Measurements from ENCODE around the gene PLOD3. TPM values are rescaled to one million over a fixed set of nuclear protein-coding genes. Genes with fewer than 3 reads are reported as not detected.

Gene PLOD3
- total and polyA plus RNA-seq, 2 of the 8 experiments (the other 6 are each of a cell fraction or from before 2014, with no cell fraction given), result 28.4 to 47.2 TPM

DNA sequence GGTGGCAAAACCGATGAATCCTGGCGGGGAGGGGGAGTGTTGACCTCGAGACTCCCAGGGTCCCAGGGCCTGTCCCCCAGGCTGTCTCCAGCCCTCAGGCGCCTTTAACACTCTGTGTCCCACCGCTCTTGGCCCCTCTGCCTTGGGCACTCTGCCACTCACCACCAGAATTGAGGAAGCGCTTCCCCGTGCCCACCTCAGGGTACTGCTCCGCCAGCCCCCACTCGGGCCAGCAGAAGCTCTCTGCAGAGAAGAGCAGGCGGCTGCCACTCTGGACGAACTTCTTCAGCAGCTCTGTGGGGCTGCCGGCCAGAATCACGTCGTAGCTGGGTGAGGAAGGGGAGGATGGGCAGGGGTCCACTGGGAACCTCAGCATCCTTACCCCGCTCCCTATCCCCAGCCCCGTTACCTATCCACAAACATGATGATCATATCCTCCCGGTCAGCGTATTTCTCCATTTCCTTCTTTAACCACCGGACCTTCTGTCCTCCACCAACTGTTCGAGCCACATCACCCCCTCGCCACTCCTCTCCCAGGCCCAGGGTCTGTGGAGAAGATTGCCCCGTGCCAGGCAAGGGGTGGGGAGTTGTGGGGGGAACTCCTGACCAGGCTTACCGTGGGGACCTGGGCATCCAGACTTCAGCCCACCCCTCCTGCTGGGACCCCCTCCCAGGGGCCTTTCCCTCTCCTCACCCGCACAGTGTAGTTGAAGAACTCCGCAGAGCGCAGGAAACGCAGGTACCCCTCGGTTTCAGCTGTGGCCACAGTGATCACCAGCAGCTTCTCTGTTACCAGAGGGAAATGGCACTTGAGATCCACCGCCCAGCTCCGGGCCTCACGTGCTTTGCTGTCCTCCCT lies 1.2 kb downstream of the PLOD3 start (continued):
- TF ChIP-seq, protein P1, sequence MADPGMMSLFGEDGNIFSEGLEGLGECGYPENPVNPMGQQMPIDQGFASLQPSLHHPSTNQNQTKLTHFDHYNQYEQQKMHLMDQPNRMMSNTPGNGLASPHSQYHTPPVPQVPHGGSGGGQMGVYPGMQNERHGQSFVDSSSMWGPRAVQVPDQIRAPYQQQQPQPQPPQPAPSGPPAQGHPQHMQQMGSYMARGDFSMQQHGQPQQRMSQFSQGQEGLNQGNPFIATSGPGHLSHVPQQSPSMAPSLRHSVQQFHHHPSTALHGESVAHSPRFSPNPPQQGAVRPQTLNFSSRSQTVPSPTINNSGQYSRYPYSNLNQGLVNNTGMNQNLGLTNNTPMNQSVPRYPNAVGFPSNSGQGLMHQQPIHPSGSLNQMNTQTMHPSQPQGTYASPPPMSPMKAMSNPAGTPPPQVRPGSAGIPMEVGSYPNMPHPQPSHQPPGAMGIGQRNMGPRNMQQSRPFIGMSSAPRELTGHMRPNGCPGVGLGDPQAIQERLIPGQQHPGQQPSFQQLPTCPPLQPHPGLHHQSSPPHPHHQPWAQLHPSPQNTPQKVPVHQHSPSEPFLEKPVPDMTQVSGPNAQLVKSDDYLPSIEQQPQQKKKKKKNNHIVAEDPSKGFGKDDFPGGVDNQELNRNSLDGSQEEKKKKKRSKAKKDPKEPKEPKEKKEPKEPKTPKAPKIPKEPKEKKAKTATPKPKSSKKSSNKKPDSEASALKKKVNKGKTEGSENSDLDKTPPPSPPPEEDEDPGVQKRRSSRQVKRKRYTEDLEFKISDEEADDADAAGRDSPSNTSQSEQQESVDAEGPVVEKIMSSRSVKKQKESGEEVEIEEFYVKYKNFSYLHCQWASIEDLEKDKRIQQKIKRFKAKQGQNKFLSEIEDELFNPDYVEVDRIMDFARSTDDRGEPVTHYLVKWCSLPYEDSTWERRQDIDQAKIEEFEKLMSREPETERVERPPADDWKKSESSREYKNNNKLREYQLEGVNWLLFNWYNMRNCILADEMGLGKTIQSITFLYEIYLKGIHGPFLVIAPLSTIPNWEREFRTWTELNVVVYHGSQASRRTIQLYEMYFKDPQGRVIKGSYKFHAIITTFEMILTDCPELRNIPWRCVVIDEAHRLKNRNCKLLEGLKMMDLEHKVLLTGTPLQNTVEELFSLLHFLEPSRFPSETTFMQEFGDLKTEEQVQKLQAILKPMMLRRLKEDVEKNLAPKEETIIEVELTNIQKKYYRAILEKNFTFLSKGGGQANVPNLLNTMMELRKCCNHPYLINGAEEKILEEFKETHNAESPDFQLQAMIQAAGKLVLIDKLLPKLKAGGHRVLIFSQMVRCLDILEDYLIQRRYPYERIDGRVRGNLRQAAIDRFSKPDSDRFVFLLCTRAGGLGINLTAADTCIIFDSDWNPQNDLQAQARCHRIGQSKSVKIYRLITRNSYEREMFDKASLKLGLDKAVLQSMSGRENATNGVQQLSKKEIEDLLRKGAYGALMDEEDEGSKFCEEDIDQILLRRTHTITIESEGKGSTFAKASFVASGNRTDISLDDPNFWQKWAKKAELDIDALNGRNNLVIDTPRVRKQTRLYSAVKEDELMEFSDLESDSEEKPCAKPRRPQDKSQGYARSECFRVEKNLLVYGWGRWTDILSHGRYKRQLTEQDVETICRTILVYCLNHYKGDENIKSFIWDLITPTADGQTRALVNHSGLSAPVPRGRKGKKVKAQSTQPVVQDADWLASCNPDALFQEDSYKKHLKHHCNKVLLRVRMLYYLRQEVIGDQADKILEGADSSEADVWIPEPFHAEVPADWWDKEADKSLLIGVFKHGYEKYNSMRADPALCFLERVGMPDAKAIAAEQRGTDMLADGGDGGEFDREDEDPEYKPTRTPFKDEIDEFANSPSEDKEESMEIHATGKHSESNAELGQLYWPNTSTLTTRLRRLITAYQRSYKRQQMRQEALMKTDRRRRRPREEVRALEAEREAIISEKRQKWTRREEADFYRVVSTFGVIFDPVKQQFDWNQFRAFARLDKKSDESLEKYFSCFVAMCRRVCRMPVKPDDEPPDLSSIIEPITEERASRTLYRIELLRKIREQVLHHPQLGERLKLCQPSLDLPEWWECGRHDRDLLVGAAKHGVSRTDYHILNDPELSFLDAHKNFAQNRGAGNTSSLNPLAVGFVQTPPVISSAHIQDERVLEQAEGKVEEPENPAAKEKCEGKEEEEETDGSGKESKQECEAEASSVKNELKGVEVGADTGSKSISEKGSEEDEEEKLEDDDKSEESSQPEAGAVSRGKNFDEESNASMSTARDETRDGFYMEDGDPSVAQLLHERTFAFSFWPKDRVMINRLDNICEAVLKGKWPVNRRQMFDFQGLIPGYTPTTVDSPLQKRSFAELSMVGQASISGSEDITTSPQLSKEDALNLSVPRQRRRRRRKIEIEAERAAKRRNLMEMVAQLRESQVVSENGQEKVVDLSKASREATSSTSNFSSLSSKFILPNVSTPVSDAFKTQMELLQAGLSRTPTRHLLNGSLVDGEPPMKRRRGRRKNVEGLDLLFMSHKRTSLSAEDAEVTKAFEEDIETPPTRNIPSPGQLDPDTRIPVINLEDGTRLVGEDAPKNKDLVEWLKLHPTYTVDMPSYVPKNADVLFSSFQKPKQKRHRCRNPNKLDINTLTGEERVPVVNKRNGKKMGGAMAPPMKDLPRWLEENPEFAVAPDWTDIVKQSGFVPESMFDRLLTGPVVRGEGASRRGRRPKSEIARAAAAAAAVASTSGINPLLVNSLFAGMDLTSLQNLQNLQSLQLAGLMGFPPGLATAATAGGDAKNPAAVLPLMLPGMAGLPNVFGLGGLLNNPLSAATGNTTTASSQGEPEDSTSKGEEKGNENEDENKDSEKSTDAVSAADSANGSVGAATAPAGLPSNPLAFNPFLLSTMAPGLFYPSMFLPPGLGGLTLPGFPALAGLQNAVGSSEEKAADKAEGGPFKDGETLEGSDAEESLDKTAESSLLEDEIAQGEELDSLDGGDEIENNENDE (IDR thresholded peaks at IDR 0.05; ENCODE audit: insufficient replicate concordance, low read length), result no peak
- TF ChIP-seq, protein P2, sequence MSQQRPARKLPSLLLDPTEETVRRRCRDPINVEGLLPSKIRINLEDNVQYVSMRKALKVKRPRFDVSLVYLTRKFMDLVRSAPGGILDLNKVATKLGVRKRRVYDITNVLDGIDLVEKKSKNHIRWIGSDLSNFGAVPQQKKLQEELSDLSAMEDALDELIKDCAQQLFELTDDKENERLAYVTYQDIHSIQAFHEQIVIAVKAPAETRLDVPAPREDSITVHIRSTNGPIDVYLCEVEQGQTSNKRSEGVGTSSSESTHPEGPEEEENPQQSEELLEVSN (IDR thresholded peaks at IDR 0.05), result peak; percentile 94
- TF ChIP-seq, protein P3, sequence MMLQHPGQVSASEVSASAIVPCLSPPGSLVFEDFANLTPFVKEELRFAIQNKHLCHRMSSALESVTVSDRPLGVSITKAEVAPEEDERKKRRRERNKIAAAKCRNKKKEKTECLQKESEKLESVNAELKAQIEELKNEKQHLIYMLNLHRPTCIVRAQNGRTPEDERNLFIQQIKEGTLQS (IDR thresholded peaks at IDR 0.05; ENCODE audit: insufficient read depth, low read depth, low read length), result no peak
- TF ChIP-seq RNF2 (IDR thresholded peaks at IDR 0.05; ENCODE audit: borderline replicate concordance, low read depth, low read length, missing control alignments, poor library complexity, severe bottlenecking) (no peak), TBP (IDR thresholded peaks at IDR 0.05; ENCODE audit: low read depth, low read length) (no peak), SP2 (IDR thresholded peaks at IDR 0.05; ENCODE audit: low read length) (no peak), TEAD4 (IDR thresholded peaks at IDR 0.05; ENCODE audit: low read depth, low read length) (no peak)
